Measurements from ENCODE around the gene ONECUT3. TPM values are rescaled to one million over a fixed set of nuclear protein-coding genes. Genes with fewer than 3 reads are reported as not detected.

ONECUT3 gene
- total and polyA plus RNA-seq, 9 of the 15 experiments (the other 6 are each of a cell fraction or from before 2014, with no cell fraction given): not detected

- TF ChIP-seq ARID4B (CRISPR knock-in tag; IDR thresholded peaks at IDR 0.05) (no peak), BCL6 (CRISPR knock-in tag; IDR thresholded peaks at IDR 0.05) (no peak), CTCF (IDR thresholded peaks at IDR 0.05 in 2 of 3, conservative IDR thresholded peaks at IDR 0.05 in 1 of 3; ENCODE audit: insufficient read depth in 2 of 3, low read depth in 1 of 3, low read length in 3 of 3) (peak; percentile 38 to 92 (median 53); a peak in 5 of 6 replicates), REST (IDR thresholded peaks at IDR 0.05; ENCODE audit: borderline replicate concordance) (peak; percentile 18; the same call in 1 of the 2 replicates), REST (CRISPR knock-in tag; IDR thresholded peaks at IDR 0.05; ENCODE audit: low read depth) (no peak), TFAP4 (CRISPR knock-in tag; IDR thresholded peaks at IDR 0.05; ENCODE audit: borderline replicate concordance) (peak; percentile 26; the same call in 1 of the 2 replicates)
Observed at GRCh38 chr19:1780272-1780958, 27.1 kb downstream of the ONECUT3 start (continued).
